ENCODE measurements around the gene STK32C. TPM values are rescaled to one million over a fixed set of nuclear protein-coding genes. Genes with fewer than 3 reads are reported as not detected.

The STK32C gene
- total RNA-seq, 2 donors from 2014 or later = 12.6 to 20.6 TPM

GRCh38 chr10:132207536-132208461 lies 100.0 kb downstream of the STK32C start:
- peaks cover 8% of the 10 kb centered on the region for H3K36me3 Mint-ChIP-seq (ENCODE audit: low read depth)
- no peaks in the 10 kb centered on the region for H3K4me1 Mint-ChIP-seq
- ATAC-seq (replicated peaks) = no peak
- no peaks in the 10 kb centered on the region for H3K9me3 Mint-ChIP-seq
- H3K27ac Mint-ChIP-seq = no peak overlapping the region
- no peaks in the 10 kb centered on the region for H3K27me3 Mint-ChIP-seq
- H3K4me3 Mint-ChIP-seq = no peak overlapping the region

- H3K4me3 Mint-ChIP-seq = no peak overlapping the region
- ATAC-seq (replicated peaks) = no peak
- peaks cover 1% of the 10 kb centered on the region for H3K36me3 Mint-ChIP-seq (ENCODE audit: low read depth)
- H3K9me3 Mint-ChIP-seq = no peaks in the 10 kb centered on the region
- no peaks in the 10 kb centered on the region for H3K27me3 Mint-ChIP-seq
- no peak overlapping the region for H3K27ac Mint-ChIP-seq
- H3K4me1 Mint-ChIP-seq = no peaks in the 10 kb centered on the region
These were observed 100.8 kb downstream of the STK32C start for GRCh38 chr10:132206806-132207535.

GRCh38 chr10:132206377-132206745 lies 101.4 kb downstream of the STK32C start:
- no peak overlapping the region for H3K27ac Mint-ChIP-seq
- H3K27me3 Mint-ChIP-seq = no peaks in the 10 kb centered on the region
- H3K4me1 Mint-ChIP-seq = no peaks in the 10 kb centered on the region
- no peaks in the 10 kb centered on the region for H3K9me3 Mint-ChIP-seq
- H3K4me3 Mint-ChIP-seq = no peak overlapping the region
- no peak for ATAC-seq (replicated peaks)
- H3K36me3 Mint-ChIP-seq (ENCODE audit: low read depth) = no peaks in the 10 kb centered on the region

- ATAC-seq (replicated peaks) = no peak
- Mint-ChIP-seq H3K27me3 (no peaks in the 10 kb centered on the region), H3K36me3 (ENCODE audit: low read depth) (no peaks in the 10 kb centered on the region), H3K9me3 (no peaks in the 10 kb centered on the region), H3K27ac (no peak overlapping the region), H3K4me3 (no peak overlapping the region), H3K4me1 (no peaks in the 10 kb centered on the region)
These were observed 101.9 kb downstream of the STK32C start for GRCh38 chr10:132205650-132206376.

- ATAC-seq (replicated peaks) = no peak
- Mint-ChIP-seq H3K27ac (no peak overlapping the region), H3K27me3 (no peaks in the 10 kb centered on the region)
These were observed 102.8 kb downstream of the STK32C start for GRCh38 chr10:132204781-132205473.

GRCh38 chr10:132204078-132204780 lies 103.5 kb downstream of the STK32C start:
- Mint-ChIP-seq H3K4me1 (no peaks in the 10 kb centered on the region), H3K4me3 (no peak overlapping the region), H3K9me3 (no peaks in the 10 kb centered on the region), H3K27ac (no peak overlapping the region), H3K36me3 (ENCODE audit: low read depth) (no peaks in the 10 kb centered on the region), H3K27me3 (no peaks in the 10 kb centered on the region)
- no peak for ATAC-seq (replicated peaks)

More at GRCh38 chr10:132204781-132205473, 102.8 kb downstream of the STK32C start:
- H3K4me3 Mint-ChIP-seq = no peak overlapping the region
- H3K36me3 Mint-ChIP-seq (ENCODE audit: low read depth) = no peaks in the 10 kb centered on the region
- H3K4me1 Mint-ChIP-seq = no peaks in the 10 kb centered on the region
- H3K9me3 Mint-ChIP-seq = no peaks in the 10 kb centered on the region

GRCh38 chr10:132203256-132204077 lies 104.3 kb downstream of the STK32C start:
- Mint-ChIP-seq H3K27me3 (no peaks in the 10 kb centered on the region), H3K4me3 (no peak overlapping the region), H3K9me3 (no peaks in the 10 kb centered on the region), H3K27ac (no peak overlapping the region), H3K4me1 (no peaks in the 10 kb centered on the region), H3K36me3 (ENCODE audit: low read depth) (no peaks in the 10 kb centered on the region)
- no peak for ATAC-seq (replicated peaks)

GRCh38 chr10:132202070-132202970 lies 105.4 kb downstream of the STK32C start:
- no peaks in the 10 kb centered on the region for H3K9me3 Mint-ChIP-seq
- no peak overlapping the region for H3K27ac Mint-ChIP-seq
- no peak for ATAC-seq (replicated peaks)

GRCh38 chr10:132201111-132201969 lies 106.4 kb downstream of the STK32C start:
- no peak overlapping the region for H3K4me3 Mint-ChIP-seq
- H3K9me3 Mint-ChIP-seq = no peaks in the 10 kb centered on the region
- ATAC-seq (replicated peaks) = no peak
- no peak overlapping the region for H3K27ac Mint-ChIP-seq
- no peaks in the 10 kb centered on the region for H3K4me1 Mint-ChIP-seq
- H3K27me3 Mint-ChIP-seq = no peaks in the 10 kb centered on the region
- H3K36me3 Mint-ChIP-seq (ENCODE audit: low read depth) = no peaks in the 10 kb centered on the region

More at GRCh38 chr10:132202070-132202970, 105.4 kb downstream of the STK32C start:
- Mint-ChIP-seq H3K27me3 (no peaks in the 10 kb centered on the region), H3K4me3 (no peak overlapping the region), H3K36me3 (ENCODE audit: low read depth) (no peaks in the 10 kb centered on the region), H3K4me1 (no peaks in the 10 kb centered on the region)

GRCh38 chr10:132200344-132201110 lies 107.2 kb downstream of the STK32C start:
- ATAC-seq (replicated peaks) = no peak
- H3K27ac Mint-ChIP-seq = no peak overlapping the region
- H3K27me3 Mint-ChIP-seq = no peaks in the 10 kb centered on the region
- H3K4me3 Mint-ChIP-seq = no peak overlapping the region
- no peaks in the 10 kb centered on the region for H3K36me3 Mint-ChIP-seq (ENCODE audit: low read depth)
- no peaks in the 10 kb centered on the region for H3K9me3 Mint-ChIP-seq
- no peaks in the 10 kb centered on the region for H3K4me1 Mint-ChIP-seq

GRCh38 chr10:132199854-132200311 lies 107.9 kb downstream of the STK32C start:
- no peak for ATAC-seq (replicated peaks)
- H3K4me3 Mint-ChIP-seq = no peak overlapping the region
- H3K27me3 Mint-ChIP-seq = no peaks in the 10 kb centered on the region
- no peaks in the 10 kb centered on the region for H3K9me3 Mint-ChIP-seq
- no peaks in the 10 kb centered on the region for H3K36me3 Mint-ChIP-seq (ENCODE audit: low read depth)
- no peak overlapping the region for H3K27ac Mint-ChIP-seq
- no peaks in the 10 kb centered on the region for H3K4me1 Mint-ChIP-seq

All from activated T-helper 17 cell treated with anti-CD3 and anti-CD28 coated beads, Interleukin-2, amount 50 U/mL, for 72 hours (primary cell).